ENCODE results near the gene LOXL1. TPM values are rescaled to one million over a fixed set of nuclear protein-coding genes. Genes with fewer than 3 reads are reported as not detected.

The LOXL1 gene
- total RNA-seq, 2 donors from 2014 or later, result 94.6 to 110 TPM

DNA sequence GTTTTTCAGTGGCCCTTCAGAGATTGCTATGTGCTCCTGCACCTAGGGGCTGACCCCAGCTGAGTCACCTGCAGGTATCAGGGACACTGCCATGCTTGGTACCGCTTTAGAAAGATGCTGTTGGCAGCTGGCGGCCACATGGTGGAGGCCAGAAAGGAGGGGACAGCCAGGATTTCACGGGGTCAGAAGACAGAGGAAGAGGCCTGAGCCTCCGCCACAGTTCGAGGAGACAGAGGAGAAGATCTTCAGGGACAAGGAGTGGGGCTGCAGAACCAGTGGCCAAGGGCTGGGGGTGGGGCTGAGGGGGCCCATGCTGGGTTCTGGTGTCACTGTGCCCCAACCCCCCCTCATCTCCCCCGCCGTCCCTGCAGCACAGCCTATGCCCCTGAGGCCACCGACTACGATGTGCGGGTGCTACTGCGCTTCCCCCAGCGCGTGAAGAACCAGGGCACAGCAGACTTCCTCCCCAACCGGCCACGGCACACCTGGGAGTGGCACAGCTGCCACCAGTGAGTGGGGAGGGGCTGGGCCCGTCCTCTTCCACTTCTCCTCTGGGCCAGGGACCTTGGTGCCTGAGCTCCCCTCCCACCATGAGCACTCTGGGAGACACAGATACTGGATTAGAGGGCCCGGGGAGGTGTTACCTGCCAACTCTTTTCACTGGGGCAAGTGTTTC is 19.9 kb downstream of the LOXL1 start:
- peak; percentile 72 for DNase-seq (ENCODE audit: low spot score)
- intact Hi-C loops (cut with DNase I), result no loop called here

DNA sequence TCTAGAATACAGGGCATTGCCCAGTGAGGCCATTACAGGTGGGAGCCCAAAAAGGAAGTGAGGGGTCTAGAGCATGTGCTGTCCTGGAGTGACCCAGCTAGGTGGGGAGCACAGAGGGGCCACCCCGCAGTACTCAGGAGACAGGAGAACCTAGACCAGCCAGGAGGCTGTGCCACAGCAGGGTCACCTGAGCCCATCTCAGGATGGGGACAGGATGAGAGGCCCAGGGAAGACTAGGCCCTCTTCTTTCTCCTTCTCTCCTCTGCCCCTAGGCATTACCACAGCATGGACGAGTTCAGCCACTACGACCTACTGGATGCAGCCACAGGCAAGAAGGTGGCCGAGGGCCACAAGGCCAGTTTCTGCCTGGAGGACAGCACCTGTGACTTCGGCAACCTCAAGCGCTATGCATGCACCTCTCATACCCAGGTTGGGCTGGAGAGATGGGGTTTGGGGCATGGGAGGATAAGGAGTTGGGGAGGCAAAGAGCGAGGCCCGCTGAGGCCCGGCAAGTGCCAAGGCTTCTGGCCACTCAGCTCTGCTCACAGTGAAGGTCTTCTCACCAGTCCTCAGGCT is 20.6 kb downstream of the LOXL1 start:
- intact Hi-C loops (cut with DNase I), result no loop called here

DNA sequence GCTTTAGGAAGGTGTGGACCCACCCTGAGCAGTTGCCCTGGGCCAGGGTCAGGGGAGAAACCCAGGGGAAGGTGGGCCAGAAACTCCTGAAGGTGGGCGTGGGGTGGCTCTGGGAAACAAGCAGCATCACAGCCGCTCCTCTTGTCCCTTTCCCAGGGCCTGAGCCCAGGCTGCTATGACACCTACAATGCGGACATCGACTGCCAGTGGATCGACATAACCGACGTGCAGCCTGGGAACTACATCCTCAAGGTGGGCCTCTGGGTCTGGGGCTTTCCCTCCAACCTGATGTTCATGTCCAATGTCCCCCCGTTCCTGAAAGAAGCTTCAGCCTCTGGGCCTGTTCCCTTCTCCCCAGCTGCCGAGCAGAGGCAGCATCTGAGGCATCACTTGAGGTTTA is 21.4 kb downstream of the LOXL1 start:
- peak; percentile 53 for DNase-seq (ENCODE audit: low spot score)
- intact Hi-C loops (cut with DNase I), result no loop called here

More for the DNA sequence above, 20.6 kb downstream of the LOXL1 start:
- DNase-seq (ENCODE audit: low spot score), result peak; percentile 62

DNA sequence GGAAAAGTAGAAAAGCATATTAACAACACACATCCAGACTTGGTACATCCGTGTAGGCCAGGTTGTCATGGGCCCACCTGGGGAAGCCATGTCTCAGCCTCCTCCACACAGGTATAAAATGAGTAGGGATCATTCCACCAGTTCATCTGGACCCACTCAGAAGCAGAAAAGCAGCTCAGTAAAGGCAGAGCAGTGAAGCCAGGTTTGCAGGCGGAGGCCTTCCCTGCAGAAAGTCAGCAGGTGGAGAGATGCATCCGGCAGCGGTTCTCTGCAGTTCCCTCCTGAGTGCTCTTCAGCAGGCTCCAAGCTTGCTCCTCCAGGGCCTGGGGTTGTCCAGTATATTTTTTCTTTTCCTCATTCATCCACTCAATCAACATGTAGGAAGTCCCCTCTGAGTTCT is 22.1 kb downstream of the LOXL1 start:
- intact Hi-C loops (cut with DNase I), result no loop called here
- DNase-seq (ENCODE audit: low spot score), result peak; percentile 54

DNA sequence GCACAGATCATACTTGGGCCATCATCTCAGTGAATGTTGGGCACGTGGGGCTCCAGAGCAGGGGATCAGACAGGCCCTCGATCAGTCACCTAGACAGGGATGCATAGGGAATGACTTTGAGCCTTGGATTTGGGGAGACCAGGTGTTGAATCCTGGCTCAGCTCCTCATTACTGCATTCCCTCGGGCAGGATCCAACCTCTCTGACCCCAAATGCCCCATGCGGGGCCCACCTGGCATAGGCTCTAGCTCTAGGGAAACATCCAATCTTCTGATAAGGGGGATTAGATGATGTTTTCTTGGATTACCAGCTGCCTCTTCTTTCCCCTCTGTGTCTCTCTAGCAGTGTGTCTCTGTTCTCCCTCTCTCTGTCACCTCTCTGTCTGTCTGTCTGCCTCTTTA is 22.7 kb downstream of the LOXL1 start:
- DNase-seq (ENCODE audit: low spot score), result peak; percentile 28
- intact Hi-C loops (cut with DNase I), result no loop called here

DNA sequence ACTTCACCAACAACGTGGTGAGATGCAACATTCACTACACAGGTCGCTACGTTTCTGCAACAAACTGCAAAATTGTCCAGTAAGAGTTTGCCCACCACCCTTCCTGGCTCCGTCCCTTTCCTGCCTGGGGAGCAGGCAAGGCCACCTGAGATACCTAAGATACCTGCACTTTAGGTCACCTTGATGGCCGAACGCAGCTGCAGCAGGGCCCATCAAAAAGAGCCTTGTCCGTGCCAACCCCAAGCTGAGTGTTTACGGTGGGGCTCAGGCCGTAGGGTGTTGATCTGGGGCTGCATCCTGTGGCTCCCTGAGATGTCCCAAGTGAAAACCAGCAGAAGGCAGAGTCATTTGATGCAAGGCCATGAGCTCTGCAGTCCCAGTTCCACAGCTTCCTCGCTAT is 23.2 kb downstream of the LOXL1 start:
- intact Hi-C loops (cut with DNase I), result no loop called here
- peak; percentile 35 for DNase-seq (ENCODE audit: low spot score)

DNA sequence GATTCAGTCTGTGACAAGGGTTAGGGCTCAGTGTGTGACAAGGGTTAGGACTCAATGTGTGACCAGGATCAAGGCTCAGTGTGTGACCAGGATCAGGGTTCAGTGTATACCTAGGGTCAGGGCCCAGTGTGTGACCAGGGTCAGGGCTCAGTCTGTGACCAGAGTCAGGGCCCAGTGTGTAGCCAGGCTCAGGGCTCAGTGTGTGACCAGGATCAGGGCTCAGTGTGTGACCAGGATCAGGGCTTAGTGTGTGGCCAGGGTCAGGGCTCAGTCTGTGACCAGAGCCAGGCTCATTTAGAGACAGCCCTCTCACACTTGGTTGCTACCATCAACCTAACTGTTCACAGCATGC is 24.2 kb downstream of the LOXL1 start:
- intact Hi-C loops (cut with DNase I), result loop anchor here in 1 of 2 donors (10.0 kb wide), 1 partner anchor 76 kb away; the partner anchor contains the start of gene TBC1D21
- peak; percentile 74 for DNase-seq (ENCODE audit: low spot score)

DNA sequence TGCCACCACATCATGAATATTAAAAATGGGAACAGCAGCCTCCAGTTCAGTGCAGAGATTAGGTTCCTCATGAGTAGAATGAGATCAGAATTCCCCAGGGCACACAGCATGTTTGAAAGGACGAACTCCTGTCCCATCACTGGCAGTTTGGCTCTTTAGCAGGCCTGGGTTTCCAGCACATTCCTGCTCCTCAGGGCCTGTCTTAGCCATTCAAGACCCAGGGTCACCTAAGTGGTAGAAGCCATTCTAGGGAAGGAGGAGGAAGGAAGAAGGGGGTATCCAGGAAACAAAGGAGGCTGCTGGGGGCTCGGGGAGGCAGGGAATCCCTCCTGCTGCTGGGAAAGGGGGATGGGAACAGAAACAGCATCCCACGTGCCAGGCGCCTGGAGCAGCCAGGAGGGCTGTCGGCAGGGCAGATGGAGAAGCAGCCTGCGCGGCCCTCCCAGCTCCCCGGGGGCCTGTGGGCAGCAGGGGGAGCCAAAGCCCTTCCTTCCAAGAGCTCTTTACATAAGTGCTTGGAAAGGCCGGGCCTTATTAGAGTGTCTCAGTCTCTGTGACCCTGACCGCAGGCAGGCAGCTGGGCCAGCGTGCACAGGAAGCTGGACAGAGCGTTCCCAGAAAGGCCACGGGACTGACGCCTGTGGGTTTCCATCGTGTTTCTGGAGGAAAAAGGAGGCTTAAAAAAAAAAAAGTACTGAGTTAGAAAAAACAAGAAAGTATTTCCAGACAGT is 24.7 kb downstream of the LOXL1 start:
- peak; percentile 98 for DNase-seq (ENCODE audit: low spot score)
- intact Hi-C loops (cut with DNase I), result loop anchor here in 1 of 2 donors (10.0 kb wide), 1 partner anchor 76 kb away; the partner anchor contains the start of gene TBC1D21

DNA sequence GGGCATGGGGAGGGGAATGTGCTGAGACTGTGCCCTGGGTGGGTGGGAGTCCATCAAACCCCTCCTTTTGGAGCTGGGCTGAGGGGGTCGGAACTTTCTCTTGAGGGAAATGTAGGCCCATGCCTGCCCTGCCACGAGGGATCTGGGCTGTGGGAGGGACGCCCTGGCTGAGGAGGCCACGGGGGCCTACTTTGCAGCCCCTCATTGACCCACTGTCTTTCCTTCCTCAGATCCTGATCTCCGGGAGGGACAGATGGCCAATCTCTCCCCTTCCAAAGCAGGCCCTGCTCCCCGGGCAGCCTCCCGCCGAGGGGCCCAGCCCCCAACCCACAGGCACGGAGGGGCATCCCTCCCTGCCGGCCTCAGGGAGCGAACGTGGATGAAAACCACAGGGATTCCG is 25.3 kb downstream of the LOXL1 start:
- intact Hi-C loops (cut with DNase I), result loop anchor here in 1 of 2 donors (10.0 kb wide), 1 partner anchor 77 kb away; the partner anchor contains the start of gene TBC1D21
- peak; percentile 77 for DNase-seq (ENCODE audit: low spot score)

DNA sequence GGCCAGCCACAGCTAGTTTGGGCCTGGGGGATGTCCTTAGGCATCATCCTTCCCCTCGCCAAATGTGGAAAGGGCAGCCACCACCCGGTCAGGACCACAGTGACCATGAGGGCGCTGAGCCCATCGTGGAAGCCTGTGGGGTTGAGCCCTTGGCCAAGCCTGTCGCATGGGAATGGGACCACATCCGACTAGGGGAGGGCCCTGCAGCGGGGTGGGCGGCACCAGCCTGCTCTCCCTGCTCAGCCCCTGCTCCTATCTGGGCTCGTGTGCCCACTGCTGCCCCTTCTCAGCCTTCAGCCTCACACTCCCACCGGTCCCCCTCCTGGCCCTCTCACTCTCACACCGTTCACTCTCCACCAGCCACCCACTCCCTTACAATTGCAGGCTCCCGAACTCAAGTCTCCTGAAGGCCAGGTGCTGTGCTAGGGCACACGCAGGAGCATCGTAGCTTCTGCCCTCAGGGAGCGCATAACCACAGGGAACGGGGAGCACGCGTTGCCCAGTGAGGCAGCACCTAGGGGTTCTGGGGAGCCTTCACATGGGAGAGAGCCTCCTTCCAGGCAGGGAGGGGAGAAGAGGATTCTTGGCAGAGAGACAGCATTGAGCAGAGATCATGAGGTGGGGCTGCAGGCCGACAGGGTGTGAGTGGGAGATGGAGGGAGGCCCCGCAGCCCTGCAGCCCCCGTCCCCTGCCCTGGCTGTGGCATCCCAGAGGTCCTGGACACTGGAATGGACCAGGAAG is 26.1 kb downstream of the LOXL1 start:
- intact Hi-C loops (cut with DNase I), result loop anchor here in 1 of 2 donors (10.0 kb wide), 1 partner anchor 78 kb away; the partner anchor contains the start of gene TBC1D21
- DNase-seq (ENCODE audit: low spot score), result peak; percentile 81

DNA sequence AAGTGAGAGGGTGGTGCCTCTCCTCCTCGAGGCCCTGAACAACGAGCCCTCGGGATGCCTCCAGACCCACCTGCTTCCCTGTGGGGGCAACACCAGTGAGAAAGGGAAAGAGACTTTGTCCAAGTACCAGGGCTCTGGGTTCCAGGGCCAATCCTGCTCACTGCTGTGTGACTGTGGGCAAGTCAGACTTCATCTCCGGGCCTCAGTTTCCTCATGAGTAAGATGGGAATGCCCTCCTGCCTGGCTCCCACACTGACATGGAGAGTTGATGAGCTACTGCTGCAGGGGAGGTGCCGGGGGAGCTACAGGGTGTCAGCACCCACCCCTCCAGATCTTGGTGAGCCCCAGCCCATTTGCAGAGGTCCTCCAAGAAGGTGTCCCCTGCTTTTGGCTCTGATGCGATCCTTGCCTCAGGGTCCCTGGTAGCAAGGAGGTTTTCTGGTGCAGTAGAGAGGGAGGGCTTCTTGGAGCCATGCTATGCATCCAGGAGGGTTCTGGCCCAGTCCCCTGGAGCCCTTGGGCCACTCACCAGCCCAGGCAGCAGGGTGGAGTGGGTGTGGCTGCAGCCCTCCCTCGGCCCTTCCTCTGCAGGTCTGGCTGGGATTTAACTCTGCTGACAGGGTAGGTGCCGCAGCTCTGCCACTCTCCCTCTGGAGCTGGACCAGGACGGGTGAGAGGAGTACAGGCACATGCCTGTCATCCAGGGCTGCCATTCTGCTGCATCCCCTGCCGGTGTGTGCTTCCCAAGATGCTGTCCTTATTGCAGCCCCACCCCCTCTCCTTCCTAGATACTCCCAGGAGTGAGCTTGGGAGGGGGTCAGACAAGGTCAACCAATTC is 26.9 kb downstream of the LOXL1 start:
- intact Hi-C loops (cut with DNase I), result loop anchor here in 1 of 2 donors (10.0 kb wide), 1 partner anchor 78 kb away; the partner anchor contains the start of gene TBC1D21
- DNase-seq (ENCODE audit: low spot score), result peak; percentile 52

DNA sequence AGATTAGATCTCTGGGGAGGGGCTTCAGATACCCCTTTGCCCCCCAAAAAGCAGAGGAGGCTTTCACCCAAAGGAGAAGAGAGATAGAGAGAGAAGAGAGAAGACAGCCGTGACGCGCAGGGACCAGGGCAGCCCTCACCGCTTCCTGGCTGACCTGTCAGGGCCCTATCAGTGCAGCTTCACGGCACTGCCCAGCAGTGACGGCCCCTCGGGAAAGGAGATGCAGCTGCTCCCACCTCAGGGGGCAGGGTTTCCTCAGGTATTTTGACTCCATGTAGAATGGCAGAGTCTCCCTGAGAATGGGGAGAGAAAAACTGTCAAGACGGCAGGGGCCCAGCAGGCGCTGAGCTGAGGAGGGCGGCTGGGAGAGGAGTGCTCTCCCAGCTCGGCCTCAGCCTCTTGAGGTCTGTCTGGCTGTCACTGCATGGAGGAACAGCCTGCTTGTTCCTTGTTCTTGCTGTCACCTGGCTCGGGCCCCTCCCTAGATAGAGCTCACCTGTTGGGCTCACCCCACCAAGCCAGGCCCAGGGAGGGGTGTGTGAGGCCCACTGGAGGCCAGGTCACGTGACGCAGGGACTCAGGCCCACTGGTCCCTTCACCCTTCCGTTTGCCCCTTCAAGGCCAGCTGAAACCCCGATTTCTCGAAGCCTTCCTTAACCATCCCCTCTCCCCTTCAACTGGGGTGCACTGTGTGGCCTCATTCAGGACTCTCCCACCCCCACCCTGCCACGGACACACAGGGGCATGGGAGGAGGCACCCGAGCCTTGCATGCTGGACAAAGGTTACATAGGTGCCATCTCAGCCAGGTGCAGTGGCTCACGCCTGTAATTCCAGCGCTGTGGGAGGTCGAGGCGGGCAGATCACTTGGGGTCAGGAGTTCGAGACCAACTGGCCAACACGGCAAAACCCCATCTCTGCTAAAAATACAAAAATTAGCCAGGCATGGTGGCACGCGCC is 28.2 kb downstream of the LOXL1 start:
- intact Hi-C loops (cut with DNase I), result loop anchor here in 1 of 2 donors (10.0 kb wide), 1 partner anchor 80 kb away; the partner anchor contains the start of gene TBC1D21

DNA sequence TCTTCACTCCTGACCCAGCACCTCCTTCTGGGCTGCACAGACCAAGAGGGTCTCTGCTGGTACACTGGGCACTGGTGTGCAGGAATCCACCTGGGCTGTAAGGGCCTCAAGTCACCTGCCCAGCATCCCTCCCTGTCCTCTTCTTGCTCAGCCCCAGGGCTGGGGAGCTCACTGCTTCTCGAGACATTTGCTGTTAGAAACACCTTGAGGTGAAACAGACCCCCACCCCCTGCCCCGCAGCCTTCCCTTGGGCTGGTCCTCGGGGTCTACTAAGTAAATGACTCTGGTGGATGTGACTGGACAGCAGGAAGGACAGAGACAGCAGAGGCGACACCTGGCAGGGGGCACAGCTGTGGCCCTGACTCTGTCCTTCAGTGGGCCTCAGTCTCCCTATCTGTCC is 29.1 kb downstream of the LOXL1 start:
- intact Hi-C loops (cut with DNase I), result loop anchor here in 1 of 2 donors (10.0 kb wide), 1 partner anchor 81 kb away; the partner anchor contains the start of gene TBC1D21
- peak; percentile 75 for DNase-seq (ENCODE audit: low spot score)

More for the DNA sequence above, 28.2 kb downstream of the LOXL1 start:
- DNase-seq (ENCODE audit: low spot score), result peak; percentile 73

DNA sequence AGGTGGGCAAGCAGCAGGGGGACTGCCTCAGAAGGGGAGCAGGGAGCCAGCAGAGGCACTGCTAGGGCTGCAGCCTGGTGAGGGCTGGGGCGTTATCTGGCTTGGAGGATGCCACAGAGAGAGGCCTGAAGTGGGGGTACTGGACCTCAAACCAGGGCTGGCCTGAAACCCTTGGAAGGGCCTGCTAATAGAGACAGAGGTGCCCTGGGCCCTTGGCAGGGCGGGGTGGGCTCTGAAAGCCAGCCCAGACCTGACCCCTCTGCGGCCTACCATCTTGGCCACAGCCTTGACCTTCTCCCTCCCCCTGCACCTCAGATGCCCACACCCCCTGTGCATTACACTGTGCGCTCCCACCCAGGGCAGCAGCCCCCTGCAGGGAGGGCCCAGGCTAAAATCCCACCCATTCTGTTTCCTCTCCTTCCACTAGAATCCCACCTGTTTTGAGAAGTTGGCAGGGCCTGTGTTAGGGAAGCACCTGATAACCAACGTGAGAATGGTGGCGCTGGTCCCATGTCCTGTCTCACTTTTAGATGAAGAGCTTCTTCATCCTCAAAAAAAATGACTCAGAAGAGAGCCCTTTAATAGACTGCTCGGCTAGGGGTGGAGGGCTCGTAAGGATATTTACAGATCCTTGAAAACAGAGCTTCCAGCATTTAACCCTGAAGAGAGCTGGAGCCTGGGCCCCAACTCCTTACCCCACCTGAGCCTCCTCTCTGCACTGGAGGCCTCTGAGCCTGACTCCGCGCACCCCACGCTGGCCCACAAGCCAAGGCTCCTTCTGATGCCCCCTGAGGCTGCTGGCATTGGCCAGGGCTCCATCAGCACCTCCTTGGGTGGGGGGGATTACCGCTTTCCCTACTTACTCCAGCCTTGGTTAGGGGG is 29.8 kb downstream of the LOXL1 start:
- intact Hi-C loops (cut with DNase I), result loop anchor here in 1 of 2 donors (10.0 kb wide), 1 partner anchor 81 kb away; the partner anchor contains the start of gene TBC1D21
- DNase-seq (ENCODE audit: low spot score), result peak; percentile 75

DNA sequence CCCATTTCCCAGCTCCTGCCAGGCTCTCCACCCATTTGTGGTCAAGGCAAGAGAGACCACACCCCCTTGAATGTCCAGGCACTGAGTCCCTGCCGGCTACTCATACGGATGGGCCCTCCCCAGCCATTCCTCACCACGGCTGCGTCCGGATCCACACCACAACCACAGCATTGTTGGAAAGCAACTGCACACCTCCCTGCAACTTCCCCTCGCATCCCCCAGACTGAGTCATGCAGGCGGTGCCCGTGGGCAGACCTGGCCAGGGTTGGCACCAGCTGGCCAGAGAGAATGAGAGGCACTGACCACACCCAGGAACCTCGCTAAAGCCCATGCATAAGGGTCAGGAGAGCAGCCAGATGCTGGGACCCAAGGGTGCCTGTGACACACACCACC is 30.5 kb downstream of the LOXL1 start:
- intact Hi-C loops (cut with DNase I), result loop anchor here in 1 of 2 donors (10.0 kb wide), 1 partner anchor 82 kb away; the partner anchor contains the start of gene TBC1D21
- DNase-seq (ENCODE audit: low spot score), result peak; percentile 85

DNA sequence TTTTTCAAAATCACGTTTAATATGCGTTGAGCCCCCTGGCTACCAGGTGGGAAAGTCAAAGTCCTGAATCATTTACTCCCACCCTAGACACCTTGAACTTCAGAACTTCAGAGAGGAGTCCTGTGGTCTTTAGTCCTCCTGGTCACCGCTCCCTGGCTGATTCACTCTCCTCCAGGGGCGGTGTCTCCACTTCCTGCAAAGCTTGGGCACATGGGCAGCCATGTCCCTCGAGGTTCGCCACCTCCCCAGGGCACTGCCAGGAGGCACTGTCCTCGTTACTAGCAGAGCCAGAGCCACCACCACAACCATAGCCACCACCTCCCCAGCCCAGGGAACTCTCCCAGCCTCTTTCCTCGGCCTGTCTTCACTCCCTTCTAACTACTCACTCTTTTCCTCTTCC is 31.0 kb downstream of the LOXL1 start:
- peak; percentile 62 for DNase-seq (ENCODE audit: low spot score)
- intact Hi-C loops (cut with DNase I), result loop anchor here in 1 of 2 donors (10.0 kb wide), 1 partner anchor 82 kb away; the partner anchor contains the start of gene TBC1D21

All from posterior vena cava (tissue), 2 donors.